Measurements from ENCODE around the gene PCCA.
"Not testable (repeated sequence)": the region's sequence is repeated elsewhere in the genome, so short reads cannot be mapped to it uniquely, and the experiment has no call there.

The PCCA gene

DNA sequence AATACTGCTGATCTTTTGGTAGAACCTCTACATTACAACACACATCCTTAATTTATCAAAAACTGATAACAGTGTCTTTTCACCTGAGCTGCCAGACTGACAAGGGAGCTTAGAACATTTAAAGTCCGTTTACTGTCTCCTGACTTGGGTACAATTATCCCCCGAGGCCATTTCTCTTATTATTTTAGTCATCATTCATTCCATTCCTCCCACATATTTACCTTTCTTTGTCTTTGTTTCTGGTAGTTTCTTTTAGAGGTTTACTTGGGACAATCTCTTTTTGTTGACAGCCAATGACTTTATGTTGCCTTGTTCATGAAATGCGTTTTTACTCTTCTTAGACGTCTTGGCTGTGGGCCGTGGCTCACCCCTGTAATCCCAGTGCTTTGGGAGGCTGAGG lies 186.9 kb downstream of the PCCA start:
- Histone ChIP-seq H2AFZ (ENCODE audit: low read length) (no peak overlapping the region), H3K4me3 (ENCODE audit: low read depth, low read length, poor library complexity, severe bottlenecking) (no peak overlapping the region), H3K27ac (ENCODE audit: low read depth, low read length, poor library complexity, severe bottlenecking) (no peak overlapping the region), H3K4me2 (ENCODE audit: low read length) (no peak overlapping the region), H3K27me3 (ENCODE audit: insufficient read depth, low read length) (no peaks in the 10 kb centered on the region), H3K36me3 (ENCODE audit: insufficient read depth, low read length) (no peaks in the 10 kb centered on the region), H3K4me1 (ENCODE audit: insufficient read depth, low read length, severe bottlenecking) (no peaks in the 10 kb centered on the region), H3K9ac (ENCODE audit: low read length) (no peak overlapping the region), H3K9me2 (ENCODE audit: low read depth, low read length) (no peaks in the 10 kb centered on the region), H4K20me1 (ENCODE audit: insufficient read depth, low read length) (no peaks in the 10 kb centered on the region), H3F3A (ENCODE audit: insufficient read depth, low read length) (no peaks in the 10 kb centered on the region), H3K79me2 (ENCODE audit: insufficient read depth, low read length) (no peaks in the 10 kb centered on the region), H3K9me3 (ENCODE audit: low read length) (no peaks in the 10 kb centered on the region)
- TF ChIP-seq, protein P1, sequence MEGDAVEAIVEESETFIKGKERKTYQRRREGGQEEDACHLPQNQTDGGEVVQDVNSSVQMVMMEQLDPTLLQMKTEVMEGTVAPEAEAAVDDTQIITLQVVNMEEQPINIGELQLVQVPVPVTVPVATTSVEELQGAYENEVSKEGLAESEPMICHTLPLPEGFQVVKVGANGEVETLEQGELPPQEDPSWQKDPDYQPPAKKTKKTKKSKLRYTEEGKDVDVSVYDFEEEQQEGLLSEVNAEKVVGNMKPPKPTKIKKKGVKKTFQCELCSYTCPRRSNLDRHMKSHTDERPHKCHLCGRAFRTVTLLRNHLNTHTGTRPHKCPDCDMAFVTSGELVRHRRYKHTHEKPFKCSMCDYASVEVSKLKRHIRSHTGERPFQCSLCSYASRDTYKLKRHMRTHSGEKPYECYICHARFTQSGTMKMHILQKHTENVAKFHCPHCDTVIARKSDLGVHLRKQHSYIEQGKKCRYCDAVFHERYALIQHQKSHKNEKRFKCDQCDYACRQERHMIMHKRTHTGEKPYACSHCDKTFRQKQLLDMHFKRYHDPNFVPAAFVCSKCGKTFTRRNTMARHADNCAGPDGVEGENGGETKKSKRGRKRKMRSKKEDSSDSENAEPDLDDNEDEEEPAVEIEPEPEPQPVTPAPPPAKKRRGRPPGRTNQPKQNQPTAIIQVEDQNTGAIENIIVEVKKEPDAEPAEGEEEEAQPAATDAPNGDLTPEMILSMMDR (IDR thresholded peaks at IDR 0.05; ENCODE audit: low read length): no peak
- no peak for TF ChIP-seq EZH2 (IDR thresholded peaks at IDR 0.05; ENCODE audit: borderline replicate concordance, low read length)

DNA sequence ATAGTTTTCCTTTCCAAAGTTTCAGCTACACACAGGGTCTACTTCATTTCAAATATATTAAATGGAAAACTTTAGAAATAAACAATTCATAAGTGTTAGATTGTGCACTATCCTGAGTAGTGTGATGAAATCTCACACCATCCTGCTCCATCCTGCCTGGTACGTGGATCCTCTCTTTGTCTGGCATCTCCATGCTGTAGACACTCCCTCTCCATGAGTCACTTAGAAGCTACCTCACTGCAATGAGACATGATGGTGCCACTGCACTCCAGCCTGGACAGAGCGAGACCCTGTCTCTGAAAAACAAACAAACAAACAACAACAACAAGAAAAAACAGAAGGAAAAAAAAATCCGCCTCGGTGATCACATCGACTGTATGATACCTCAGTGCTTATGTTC lies 191.8 kb downstream of the PCCA start:
- Histone ChIP-seq H3K9me2 (ENCODE audit: low read depth, low read length) (no peaks in the 10 kb centered on the region), H3K4me2 (ENCODE audit: low read length) (no peak overlapping the region), H3F3A (ENCODE audit: insufficient read depth, low read length) (no peaks in the 10 kb centered on the region), H2AFZ (ENCODE audit: low read length) (no peak overlapping the region), H3K4me3 (ENCODE audit: low read depth, low read length, poor library complexity, severe bottlenecking) (no peak overlapping the region), H3K27me3 (ENCODE audit: insufficient read depth, low read length) (no peaks in the 10 kb centered on the region), H3K9me3 (ENCODE audit: low read length) (no peaks in the 10 kb centered on the region), H3K36me3 (ENCODE audit: insufficient read depth, low read length) (no peaks in the 10 kb centered on the region), H3K79me2 (ENCODE audit: insufficient read depth, low read length) (no peaks in the 10 kb centered on the region), H4K20me1 (ENCODE audit: insufficient read depth, low read length) (no peaks in the 10 kb centered on the region), H3K9ac (ENCODE audit: low read length) (no peak overlapping the region), H3K4me1 (ENCODE audit: insufficient read depth, low read length, severe bottlenecking) (no peaks in the 10 kb centered on the region), H3K27ac (ENCODE audit: low read depth, low read length, poor library complexity, severe bottlenecking) (no peak overlapping the region)
- no peak for TF ChIP-seq EZH2 (IDR thresholded peaks at IDR 0.05; ENCODE audit: borderline replicate concordance, low read length)
- TF ChIP-seq, protein P1 (IDR thresholded peaks at IDR 0.05; ENCODE audit: low read length): no peak

DNA sequence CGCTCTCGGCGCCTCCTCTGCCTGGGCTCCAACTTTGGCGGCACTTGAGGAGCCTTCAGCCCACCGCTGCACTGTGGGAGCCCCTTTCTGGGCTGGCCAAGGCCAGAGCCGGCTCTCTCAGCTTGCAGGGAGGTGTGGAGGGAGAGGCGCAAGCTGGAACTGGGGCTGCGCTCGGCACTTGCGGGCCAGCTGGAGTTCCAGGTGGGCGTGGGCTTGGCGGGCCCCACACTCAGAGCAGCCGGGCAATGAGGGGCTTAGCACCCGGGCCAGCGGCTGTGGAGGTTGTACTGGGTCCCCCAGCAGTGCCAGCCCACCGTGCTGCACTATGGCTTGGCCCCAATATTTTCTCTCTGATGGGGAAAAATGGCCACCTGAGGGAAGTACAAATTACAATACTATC lies 193.4 kb downstream of the PCCA start:
- H3K4me1 ChIP-seq (ENCODE audit: insufficient read depth, low read length, severe bottlenecking); H3K79me2 ChIP-seq (ENCODE audit: insufficient read depth, low read length); H3K36me3 ChIP-seq (ENCODE audit: insufficient read depth, low read length); H4K20me1 ChIP-seq (ENCODE audit: insufficient read depth, low read length); H3K27ac ChIP-seq (ENCODE audit: low read depth, low read length, poor library complexity, severe bottlenecking); H3K27me3 ChIP-seq (ENCODE audit: insufficient read depth, low read length); H3K9me2 ChIP-seq (ENCODE audit: low read depth, low read length); H3K4me3 ChIP-seq (ENCODE audit: low read depth, low read length, poor library complexity, severe bottlenecking); H3K4me2 ChIP-seq (ENCODE audit: low read length); H3F3A ChIP-seq (ENCODE audit: insufficient read depth, low read length); H2AFZ ChIP-seq (ENCODE audit: low read length); H3K9me3 ChIP-seq (ENCODE audit: low read length); H3K9ac ChIP-seq (ENCODE audit: low read length): not testable (repeated sequence)

DNA sequence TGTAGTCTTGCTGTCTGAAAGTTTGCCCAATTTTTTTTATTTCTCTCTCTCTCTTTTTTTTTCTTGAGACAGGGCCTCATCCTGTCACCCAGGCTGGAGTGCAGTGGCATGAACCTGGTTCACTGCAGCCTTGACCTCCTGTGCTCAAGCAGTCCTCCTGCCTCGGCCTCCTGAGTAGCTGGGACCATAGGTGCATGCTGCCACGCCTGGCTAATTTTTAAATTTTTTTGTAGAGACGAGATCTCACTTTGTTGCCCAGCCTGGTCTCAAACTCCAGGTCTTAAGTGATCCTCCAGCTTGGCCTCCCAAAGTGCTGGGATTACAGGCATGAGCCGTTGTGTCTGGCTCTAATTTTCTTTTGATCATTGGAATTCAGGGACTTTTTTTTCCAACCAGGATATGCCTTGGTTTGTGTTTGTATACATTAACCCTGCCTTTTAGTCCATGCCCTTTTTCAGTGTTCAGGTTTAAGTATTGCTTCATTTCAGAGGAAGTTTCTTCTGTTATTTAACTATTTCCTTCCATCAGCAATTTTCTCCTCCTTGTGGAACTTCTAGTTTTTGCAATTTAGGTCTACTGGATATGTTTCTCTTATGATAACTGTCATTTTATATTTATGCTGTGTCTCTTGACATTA lies 201.4 kb downstream of the PCCA start:
- Histone ChIP-seq H3K4me1 (ENCODE audit: insufficient read depth, low read length, severe bottlenecking) (no peaks in the 10 kb centered on the region), H3K9me2 (ENCODE audit: low read depth, low read length) (no peaks in the 10 kb centered on the region), H3K79me2 (ENCODE audit: insufficient read depth, low read length) (no peaks in the 10 kb centered on the region), H4K20me1 (ENCODE audit: insufficient read depth, low read length) (peaks cover 2% of the 10 kb centered on the region; the same call in 1 of the 2 replicates), H3K9me3 (ENCODE audit: low read length) (no peaks in the 10 kb centered on the region), H3K27me3 (ENCODE audit: insufficient read depth, low read length) (no peaks in the 10 kb centered on the region), H3F3A (ENCODE audit: insufficient read depth, low read length) (no peaks in the 10 kb centered on the region), H2AFZ (ENCODE audit: low read length) (no peak overlapping the region), H3K9ac (ENCODE audit: low read length) (no peak overlapping the region), H3K4me3 (ENCODE audit: low read depth, low read length, poor library complexity, severe bottlenecking) (no peak overlapping the region), H3K36me3 (ENCODE audit: insufficient read depth, low read length) (no peaks in the 10 kb centered on the region), H3K4me2 (ENCODE audit: low read length) (no peak overlapping the region), H3K27ac (ENCODE audit: low read depth, low read length, poor library complexity, severe bottlenecking) (no peak overlapping the region)
- TF ChIP-seq EZH2 (IDR thresholded peaks at IDR 0.05; ENCODE audit: borderline replicate concordance, low read length): no peak
- TF ChIP-seq, protein P1 (IDR thresholded peaks at IDR 0.05; ENCODE audit: low read length): no peak

Data from OCI-LY1 (cell line).